T-helper 1 cell (primary cell): ENCODE measurements around the gene STYXL1.

Experiments
- DNase-seq, 5 donors: peaks; one replicate each; pipeline ENCODE4 v3.0.0-alpha.2; 2012 to 2020

The STYXL1 gene

DNA sequence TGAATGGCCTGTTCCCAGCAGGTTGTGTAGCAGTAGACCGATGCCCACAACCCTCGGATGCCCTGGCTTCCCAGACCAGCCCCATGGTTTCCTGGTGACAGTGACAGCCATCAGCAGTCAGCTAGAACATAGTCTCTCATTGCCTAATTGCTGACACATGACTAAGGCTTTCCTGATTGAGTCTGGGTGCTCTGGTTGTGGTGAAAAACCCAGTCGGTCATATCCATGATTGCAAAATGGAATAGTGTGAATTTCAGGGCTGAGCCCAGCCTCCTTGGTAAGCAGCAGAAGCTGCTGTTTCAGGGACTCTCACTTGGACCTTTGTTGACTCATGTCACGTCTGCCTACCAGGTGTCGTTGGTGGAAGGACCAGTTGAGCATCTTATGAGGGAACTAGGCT, 96.3 kb downstream of the STYXL1 start:
- no peak for DNase-seq

DNA sequence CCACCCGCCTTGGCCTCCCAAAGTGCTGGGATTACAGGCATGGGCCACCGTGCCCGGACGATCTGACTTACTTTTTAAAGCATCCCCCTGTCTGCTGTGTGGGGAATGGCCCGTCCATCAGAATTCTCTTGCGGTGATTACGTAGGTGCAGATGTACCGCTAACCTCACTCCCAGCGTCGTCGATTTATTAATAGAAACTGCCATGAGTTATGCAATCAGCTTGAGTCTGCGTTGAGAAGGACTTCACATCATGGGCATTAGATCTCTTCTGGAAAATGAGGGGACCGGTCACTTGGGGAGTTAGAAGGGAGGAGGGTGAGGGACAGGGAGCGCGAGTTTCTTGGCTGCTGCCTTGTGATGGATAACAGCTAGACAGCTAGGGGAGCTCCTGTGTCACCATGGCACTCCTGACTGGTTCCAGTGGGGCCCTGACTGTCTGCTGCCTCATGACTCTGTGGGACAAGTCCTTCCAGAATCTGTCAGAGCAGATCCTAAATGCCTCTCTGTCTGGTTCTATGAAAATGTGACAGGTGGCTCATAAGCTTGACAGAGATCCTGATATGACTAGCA, 97.6 kb downstream of the STYXL1 start:
- DNase-seq: no peak

DNA sequence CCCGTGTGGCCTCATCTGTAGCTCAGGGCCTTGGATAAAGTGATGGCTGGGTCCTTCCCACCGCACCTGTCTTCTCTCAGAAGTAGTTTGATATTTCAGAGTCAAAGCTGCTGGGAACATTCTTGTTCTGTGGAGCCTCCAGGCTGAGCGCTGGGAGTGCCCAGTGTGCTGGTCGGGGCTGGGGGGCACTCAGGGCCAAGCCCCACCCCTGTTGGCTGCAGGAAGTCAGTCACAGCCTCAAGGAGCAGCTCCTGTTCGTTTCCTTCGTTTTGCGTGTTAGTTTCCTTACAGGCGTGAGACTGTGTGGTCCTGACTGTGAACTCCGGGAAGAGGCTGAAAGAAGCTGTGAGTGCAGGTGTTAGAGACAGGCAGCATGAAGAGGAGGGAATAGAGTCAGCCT, 99.6 kb downstream of the STYXL1 start:
- no peak for DNase-seq
